ENCODE data around the gene TBC1D2. TPM values are rescaled to one million over a fixed set of nuclear protein-coding genes. Genes with fewer than 3 reads are reported as not detected.

Gene TBC1D2
- total RNA-seq, 1 experiment from 2014 or later = 11.1 TPM

DNA sequence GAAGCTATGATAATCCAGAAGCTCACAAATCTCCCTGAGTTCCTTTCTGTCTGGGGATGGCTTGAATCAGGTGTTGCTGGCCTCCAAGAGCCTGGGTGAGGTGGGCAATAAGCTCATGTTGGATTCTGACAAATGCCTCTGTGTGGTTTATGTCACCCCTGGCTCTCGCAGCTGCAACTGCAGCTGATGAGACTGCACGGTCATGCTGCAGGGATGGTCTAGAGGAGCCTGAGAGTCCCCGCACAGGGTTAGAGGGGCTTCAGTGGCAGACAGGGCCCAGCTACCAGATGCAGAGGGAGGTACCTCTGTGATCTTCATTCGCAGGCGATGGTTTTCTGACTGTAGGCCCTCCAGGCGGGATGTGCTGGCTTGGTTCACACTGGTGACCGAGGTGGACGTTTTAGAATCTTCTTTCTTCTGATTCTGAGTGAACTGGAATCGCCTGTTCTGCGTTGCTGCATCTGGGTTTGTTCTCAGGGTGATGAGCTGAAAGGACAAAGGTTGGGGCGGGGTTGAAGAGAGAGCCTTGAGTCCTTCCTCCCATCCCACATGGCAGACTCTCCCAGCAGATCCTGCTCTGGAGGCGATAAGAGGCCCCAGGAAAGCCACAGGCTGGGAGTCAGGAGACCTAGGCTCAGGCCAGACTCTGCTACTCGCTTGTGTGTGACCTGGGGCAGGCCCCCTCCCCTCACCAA, 47.6 kb upstream of the TBC1D2 start:
- POLR2A ChIA-PET = interaction anchor here (1.3 kb wide), 1 partner anchor 12 kb away, joined by 3 read pairs; no protein-coding TSS in a partner anchor
- CTCF ChIA-PET = interaction anchor here (0.5 to 1.5 kb wide), 5 partner anchors 13 to 413 kb away, joined by 3 to 5 read pairs (median 3); no protein-coding TSS in a partner anchor
- no peak for TF ChIP-seq NR2C2 (CRISPR knock-in tag; IDR thresholded peaks at IDR 0.05)
- no peak for TF ChIP-seq SMAD4 (CRISPR knock-in tag; IDR thresholded peaks at IDR 0.05)
- TF ChIP-seq ZNF232 (CRISPR knock-in tag; IDR thresholded peaks at IDR 0.05) = no peak
- no peak for TF ChIP-seq ZNF416 (CRISPR knock-in tag; IDR thresholded peaks at IDR 0.05)
- TF ChIP-seq ZNF138 (CRISPR knock-in tag; conservative IDR thresholded peaks at IDR 0.05) = no peak
- TF ChIP-seq SP1 (CRISPR knock-in tag; conservative IDR thresholded peaks at IDR 0.05) = no peak
- TF ChIP-seq ZNF317 (CRISPR knock-in tag; IDR thresholded peaks at IDR 0.05; ENCODE audit: borderline replicate concordance, low read depth) = no peak
- TF ChIP-seq, protein P1, sequence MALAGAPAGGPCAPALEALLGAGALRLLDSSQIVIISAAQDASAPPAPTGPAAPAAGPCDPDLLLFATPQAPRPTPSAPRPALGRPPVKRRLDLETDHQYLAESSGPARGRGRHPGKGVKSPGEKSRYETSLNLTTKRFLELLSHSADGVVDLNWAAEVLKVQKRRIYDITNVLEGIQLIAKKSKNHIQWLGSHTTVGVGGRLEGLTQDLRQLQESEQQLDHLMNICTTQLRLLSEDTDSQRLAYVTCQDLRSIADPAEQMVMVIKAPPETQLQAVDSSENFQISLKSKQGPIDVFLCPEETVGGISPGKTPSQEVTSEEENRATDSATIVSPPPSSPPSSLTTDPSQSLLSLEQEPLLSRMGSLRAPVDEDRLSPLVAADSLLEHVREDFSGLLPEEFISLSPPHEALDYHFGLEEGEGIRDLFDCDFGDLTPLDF (CRISPR knock-in tag; IDR thresholded peaks at IDR 0.05) = no peak
- TF ChIP-seq, protein P2, sequence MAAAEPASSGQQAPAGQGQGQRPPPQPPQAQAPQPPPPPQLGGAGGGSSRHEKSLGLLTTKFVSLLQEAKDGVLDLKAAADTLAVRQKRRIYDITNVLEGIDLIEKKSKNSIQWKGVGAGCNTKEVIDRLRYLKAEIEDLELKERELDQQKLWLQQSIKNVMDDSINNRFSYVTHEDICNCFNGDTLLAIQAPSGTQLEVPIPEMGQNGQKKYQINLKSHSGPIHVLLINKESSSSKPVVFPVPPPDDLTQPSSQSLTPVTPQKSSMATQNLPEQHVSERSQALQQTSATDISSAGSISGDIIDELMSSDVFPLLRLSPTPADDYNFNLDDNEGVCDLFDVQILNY (CRISPR knock-in tag; IDR thresholded peaks at IDR 0.05) = no peak
- TF ChIP-seq, protein P3, sequence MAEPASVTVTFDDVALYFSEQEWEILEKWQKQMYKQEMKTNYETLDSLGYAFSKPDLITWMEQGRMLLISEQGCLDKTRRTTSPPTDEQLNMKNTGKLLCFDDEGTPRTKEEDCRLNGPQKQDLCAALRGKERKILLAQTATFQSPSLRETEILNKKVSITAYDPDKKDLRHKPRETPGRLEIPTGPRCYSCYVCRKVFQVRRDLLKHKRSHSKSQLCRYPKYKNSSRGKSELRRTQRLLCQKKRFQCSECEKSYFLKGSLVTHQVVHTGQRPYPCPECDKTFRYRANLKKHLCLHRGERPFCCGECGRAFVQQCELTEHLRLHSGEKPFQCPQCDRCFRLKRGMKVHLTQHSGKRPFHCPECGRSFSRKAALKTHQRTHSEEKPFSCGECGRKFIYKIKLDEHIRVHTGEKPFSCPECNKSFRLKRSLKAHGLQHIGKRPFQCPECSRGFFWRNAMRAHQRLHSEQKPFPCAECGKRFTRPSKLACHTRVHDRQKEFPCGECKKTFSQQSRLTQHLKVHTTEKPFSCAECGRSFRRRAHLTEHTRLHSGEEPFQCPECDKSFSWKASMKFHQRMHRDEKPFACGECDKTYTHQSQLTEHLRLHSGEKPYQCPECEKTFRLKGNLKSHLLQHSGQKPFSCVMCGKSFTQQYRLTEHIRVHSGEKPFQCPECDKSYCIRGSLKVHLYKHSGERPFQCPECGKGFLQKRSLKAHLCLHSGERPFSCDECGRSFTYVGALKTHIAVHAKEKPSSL (CRISPR knock-in tag; conservative IDR thresholded peaks at IDR 0.05) = no peak
- TF ChIP-seq, protein P4, sequence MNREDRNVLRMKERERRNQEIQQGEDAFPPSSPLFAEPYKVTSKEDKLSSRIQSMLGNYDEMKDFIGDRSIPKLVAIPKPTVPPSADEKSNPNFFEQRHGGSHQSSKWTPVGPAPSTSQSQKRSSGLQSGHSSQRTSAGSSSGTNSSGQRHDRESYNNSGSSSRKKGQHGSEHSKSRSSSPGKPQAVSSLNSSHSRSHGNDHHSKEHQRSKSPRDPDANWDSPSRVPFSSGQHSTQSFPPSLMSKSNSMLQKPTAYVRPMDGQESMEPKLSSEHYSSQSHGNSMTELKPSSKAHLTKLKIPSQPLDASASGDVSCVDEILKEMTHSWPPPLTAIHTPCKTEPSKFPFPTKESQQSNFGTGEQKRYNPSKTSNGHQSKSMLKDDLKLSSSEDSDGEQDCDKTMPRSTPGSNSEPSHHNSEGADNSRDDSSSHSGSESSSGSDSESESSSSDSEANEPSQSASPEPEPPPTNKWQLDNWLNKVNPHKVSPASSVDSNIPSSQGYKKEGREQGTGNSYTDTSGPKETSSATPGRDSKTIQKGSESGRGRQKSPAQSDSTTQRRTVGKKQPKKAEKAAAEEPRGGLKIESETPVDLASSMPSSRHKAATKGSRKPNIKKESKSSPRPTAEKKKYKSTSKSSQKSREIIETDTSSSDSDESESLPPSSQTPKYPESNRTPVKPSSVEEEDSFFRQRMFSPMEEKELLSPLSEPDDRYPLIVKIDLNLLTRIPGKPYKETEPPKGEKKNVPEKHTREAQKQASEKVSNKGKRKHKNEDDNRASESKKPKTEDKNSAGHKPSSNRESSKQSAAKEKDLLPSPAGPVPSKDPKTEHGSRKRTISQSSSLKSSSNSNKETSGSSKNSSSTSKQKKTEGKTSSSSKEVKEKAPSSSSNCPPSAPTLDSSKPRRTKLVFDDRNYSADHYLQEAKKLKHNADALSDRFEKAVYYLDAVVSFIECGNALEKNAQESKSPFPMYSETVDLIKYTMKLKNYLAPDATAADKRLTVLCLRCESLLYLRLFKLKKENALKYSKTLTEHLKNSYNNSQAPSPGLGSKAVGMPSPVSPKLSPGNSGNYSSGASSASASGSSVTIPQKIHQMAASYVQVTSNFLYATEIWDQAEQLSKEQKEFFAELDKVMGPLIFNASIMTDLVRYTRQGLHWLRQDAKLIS (CRISPR knock-in tag; IDR thresholded peaks at IDR 0.05; ENCODE audit: borderline replicate concordance) = no peak
- TF ChIP-seq, protein P5, sequence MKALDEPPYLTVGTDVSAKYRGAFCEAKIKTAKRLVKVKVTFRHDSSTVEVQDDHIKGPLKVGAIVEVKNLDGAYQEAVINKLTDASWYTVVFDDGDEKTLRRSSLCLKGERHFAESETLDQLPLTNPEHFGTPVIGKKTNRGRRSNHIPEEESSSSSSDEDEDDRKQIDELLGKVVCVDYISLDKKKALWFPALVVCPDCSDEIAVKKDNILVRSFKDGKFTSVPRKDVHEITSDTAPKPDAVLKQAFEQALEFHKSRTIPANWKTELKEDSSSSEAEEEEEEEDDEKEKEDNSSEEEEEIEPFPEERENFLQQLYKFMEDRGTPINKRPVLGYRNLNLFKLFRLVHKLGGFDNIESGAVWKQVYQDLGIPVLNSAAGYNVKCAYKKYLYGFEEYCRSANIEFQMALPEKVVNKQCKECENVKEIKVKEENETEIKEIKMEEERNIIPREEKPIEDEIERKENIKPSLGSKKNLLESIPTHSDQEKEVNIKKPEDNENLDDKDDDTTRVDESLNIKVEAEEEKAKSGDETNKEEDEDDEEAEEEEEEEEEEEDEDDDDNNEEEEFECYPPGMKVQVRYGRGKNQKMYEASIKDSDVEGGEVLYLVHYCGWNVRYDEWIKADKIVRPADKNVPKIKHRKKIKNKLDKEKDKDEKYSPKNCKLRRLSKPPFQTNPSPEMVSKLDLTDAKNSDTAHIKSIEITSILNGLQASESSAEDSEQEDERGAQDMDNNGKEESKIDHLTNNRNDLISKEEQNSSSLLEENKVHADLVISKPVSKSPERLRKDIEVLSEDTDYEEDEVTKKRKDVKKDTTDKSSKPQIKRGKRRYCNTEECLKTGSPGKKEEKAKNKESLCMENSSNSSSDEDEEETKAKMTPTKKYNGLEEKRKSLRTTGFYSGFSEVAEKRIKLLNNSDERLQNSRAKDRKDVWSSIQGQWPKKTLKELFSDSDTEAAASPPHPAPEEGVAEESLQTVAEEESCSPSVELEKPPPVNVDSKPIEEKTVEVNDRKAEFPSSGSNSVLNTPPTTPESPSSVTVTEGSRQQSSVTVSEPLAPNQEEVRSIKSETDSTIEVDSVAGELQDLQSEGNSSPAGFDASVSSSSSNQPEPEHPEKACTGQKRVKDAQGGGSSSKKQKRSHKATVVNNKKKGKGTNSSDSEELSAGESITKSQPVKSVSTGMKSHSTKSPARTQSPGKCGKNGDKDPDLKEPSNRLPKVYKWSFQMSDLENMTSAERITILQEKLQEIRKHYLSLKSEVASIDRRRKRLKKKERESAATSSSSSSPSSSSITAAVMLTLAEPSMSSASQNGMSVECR (CRISPR knock-in tag; IDR thresholded peaks at IDR 0.05; ENCODE audit: borderline replicate concordance) = no peak
- no peak overlapping the region for H3K4me3 Mint-ChIP-seq
- no peak overlapping the region for H3K27ac Mint-ChIP-seq
- DNase-seq (ENCODE audit: low spot score) (no peak), ATAC-seq (no peak)
- H3K4me1 Mint-ChIP-seq = peaks cover 2% of the 10 kb centered on the region; the same call in 1 of the 2 replicates
- no peaks in the 10 kb centered on the region; the same call in 1 of the 2 replicates for H3K27me3 Mint-ChIP-seq (ENCODE audit: low read depth)
- H3K36me3 Mint-ChIP-seq = no peaks in the 10 kb centered on the region
- H3K9me3 Mint-ChIP-seq = no peaks in the 10 kb centered on the region

All from WTC11 (cell line).